OCI-LY1 (cell line): ENCODE results near the gene FOXN3.

Experiments
- H2AFZ ChIP-seq: fragments of 200-600 bp; sonication (generic), shearing (Covaris generic); 2 replicates; pipeline ENCODE4 v1.6.0; 2014; ENCODE audit warnings: antibody characterized with exemption, mild to moderate bottlenecking, low read length
- H3F3A ChIP-seq: fragments of 200-600 bp; sonication (generic), shearing (Covaris generic); 2 replicates; pipeline ENCODE4 v1.6.0; 2014; ENCODE audit warnings: mild to moderate bottlenecking, antibody characterized with exemption, low read length, moderate library complexity; ENCODE audit not compliant: insufficient read depth
- H3K27ac ChIP-seq: fragments of 200-600 bp; sonication (generic); 2 replicates; pipeline ENCODE4 v1.5.1; 2014; ENCODE audit warnings: low read length, mixed run types, mild to moderate bottlenecking, low read depth; ENCODE audit not compliant: poor library complexity, severe bottlenecking
- H3K27me3 ChIP-seq: fragments of 200-600 bp; sonication (generic); 2 replicates; pipeline ENCODE4 v1.6.0; 2014; ENCODE audit warnings: antibody characterized with exemption, mild to moderate bottlenecking, low read length, moderate library complexity; ENCODE audit not compliant: insufficient read depth
- H3K36me3 ChIP-seq: fragments of 200-600 bp; sonication (generic); 2 replicates; pipeline ENCODE4 v1.6.1; 2014; ENCODE audit warnings: mild to moderate bottlenecking, antibody characterized with exemption, low read length, moderate library complexity, mixed read lengths; ENCODE audit not compliant: insufficient read depth
- H3K4me1 ChIP-seq: fragments of 200-600 bp; sonication (generic); 2 replicates; pipeline ENCODE4 v1.5.1; 2014; ENCODE audit warnings: mild to moderate bottlenecking, low read length, moderate library complexity; ENCODE audit not compliant: insufficient read depth, severe bottlenecking
- H3K4me2 ChIP-seq: fragments of 200-600 bp; sonication (generic), shearing (Covaris generic); 2 replicates; pipeline ENCODE4 v1.6.1; 2014; ENCODE audit warnings: low read length
- H3K4me3 ChIP-seq: fragments of 200-600 bp; sonication (generic); 2 replicates; pipeline ENCODE4 v1.5.1; 2014; ENCODE audit warnings: low read length, low read depth, mild to moderate bottlenecking, mixed read lengths; ENCODE audit not compliant: poor library complexity, severe bottlenecking
- H3K79me2 ChIP-seq: fragments of 200-600 bp; shearing (Covaris generic); 2 replicates; pipeline ENCODE4 v1.6.1; 2016; ENCODE audit warnings: mixed run types, low read length, mixed read lengths; ENCODE audit not compliant: insufficient read depth
- H3K9ac ChIP-seq: fragments of 200-600 bp; sonication (generic), shearing (Covaris generic); 2 replicates; pipeline ENCODE4 v1.6.1; 2014; ENCODE audit warnings: mild to moderate bottlenecking, low read length, mixed read lengths
- H3K9me2 ChIP-seq: fragments of 200-600 bp; sonication (generic), shearing (Covaris generic); 2 replicates; pipeline ENCODE4 v1.6.1; 2014; ENCODE audit warnings: low read depth, mild to moderate bottlenecking, low read length, mixed read lengths
- H3K9me3 ChIP-seq: fragments of 200-600 bp; shearing (Covaris generic); 2 replicates; pipeline ENCODE4 v1.6.1; 2014; ENCODE audit warnings: low read length, mixed read lengths
- H4K20me1 ChIP-seq: fragments of 200-600 bp; sonication (generic), shearing (Covaris generic); 2 replicates; pipeline ENCODE4 v1.6.0; 2016; ENCODE audit warnings: mild to moderate bottlenecking, low read length; ENCODE audit not compliant: insufficient read depth
- EZH2 ChIP-seq: fragments of 200-600 bp; sonication (generic), shearing (Covaris generic); IDR thresholded peaks from 2 replicates; pipeline ENCODE4 v1.8.0; 2017; ENCODE audit warnings: borderline replicate concordance, mixed run types, mild to moderate bottlenecking, antibody characterized with exemption, low read length, moderate library complexity, mixed read lengths
- TF ChIP-seq, protein P1 (sequence below): fragments of 200-600 bp; sonication (generic), shearing (Covaris generic); IDR thresholded peaks from 2 replicates; pipeline ENCODE4 v1.5.1; 2017; ENCODE audit warnings: mild to moderate bottlenecking, antibody characterized with exemption, low read length, moderate library complexity, mixed read lengths

FOXN3 gene

DNA sequence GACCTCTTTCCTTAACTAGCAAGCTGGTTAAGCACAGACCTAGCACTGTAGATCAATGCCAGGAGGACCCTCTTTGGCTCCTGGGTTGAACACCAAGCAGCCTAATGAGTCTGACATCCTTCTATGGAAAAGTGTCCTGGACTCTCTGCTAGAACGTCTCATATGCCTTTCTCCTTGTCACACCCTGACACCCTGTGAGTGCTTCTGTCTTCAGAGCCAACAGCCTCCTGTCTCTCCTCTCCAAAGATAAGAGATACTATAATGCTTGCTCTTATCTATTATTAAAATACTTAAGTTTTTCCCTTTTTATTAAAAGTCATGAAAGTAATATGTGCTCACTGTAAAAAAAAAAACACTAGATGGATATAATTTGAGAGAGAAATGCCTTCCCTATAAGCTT lies 222.7 kb downstream of the FOXN3 start:
- no peaks in the 10 kb centered on the region for H3K27me3 ChIP-seq
- no peak overlapping the region for H2AFZ ChIP-seq
- H3F3A ChIP-seq: no peaks in the 10 kb centered on the region
- TF ChIP-seq, protein P1, sequence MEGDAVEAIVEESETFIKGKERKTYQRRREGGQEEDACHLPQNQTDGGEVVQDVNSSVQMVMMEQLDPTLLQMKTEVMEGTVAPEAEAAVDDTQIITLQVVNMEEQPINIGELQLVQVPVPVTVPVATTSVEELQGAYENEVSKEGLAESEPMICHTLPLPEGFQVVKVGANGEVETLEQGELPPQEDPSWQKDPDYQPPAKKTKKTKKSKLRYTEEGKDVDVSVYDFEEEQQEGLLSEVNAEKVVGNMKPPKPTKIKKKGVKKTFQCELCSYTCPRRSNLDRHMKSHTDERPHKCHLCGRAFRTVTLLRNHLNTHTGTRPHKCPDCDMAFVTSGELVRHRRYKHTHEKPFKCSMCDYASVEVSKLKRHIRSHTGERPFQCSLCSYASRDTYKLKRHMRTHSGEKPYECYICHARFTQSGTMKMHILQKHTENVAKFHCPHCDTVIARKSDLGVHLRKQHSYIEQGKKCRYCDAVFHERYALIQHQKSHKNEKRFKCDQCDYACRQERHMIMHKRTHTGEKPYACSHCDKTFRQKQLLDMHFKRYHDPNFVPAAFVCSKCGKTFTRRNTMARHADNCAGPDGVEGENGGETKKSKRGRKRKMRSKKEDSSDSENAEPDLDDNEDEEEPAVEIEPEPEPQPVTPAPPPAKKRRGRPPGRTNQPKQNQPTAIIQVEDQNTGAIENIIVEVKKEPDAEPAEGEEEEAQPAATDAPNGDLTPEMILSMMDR: no peak
- peaks cover 16% of the 10 kb centered on the region for H3K36me3 ChIP-seq
- H3K9me2 ChIP-seq: no peaks in the 10 kb centered on the region
- no peak overlapping the region for H3K4me3 ChIP-seq
- H3K4me1 ChIP-seq: no peaks in the 10 kb centered on the region
- no peak overlapping the region for H3K9ac ChIP-seq
- H3K4me2 ChIP-seq: no peak overlapping the region
- no peaks in the 10 kb centered on the region for H3K79me2 ChIP-seq
- no peaks in the 10 kb centered on the region for H3K9me3 ChIP-seq
- H3K27ac ChIP-seq: no peak overlapping the region
- no peaks in the 10 kb centered on the region for H4K20me1 ChIP-seq

DNA sequence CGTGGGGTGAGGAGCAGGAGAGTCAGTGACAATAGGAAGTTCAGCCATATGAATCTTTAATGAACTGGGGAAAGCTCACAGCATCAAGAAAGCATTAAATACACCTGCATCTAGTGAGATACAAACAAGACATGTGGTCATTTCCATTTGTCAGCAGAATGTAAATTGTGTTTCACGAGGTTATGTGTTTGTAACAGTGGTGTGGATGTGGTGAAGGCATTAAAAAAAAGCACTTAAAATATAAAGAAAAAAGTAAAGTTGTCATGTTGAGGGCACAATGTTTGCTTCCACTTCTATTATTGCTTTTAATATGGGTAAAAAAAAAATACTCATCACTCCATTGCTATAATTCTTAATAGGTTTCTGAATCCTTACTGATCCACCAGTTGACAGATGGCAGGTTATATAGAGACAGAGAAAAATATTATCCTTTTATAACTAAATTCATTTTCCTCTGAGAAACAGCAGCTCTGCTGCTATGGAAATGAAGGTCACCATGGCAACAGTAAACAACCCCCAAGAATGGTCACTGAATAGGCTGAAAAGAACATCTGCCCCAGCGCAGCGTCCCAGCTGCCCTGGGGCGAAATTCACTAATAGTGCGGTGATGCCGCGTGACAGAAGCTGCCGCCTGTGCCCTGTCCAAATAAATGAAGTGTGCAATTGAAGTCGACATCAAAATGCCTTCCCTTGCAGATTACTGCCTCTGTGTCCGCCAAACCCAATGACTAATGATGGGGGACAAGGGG lies 226.1 kb downstream of the FOXN3 start:
- Histone ChIP-seq H4K20me1 (no peaks in the 10 kb centered on the region), H3K4me2 (no peak overlapping the region), H3K9ac (no peak overlapping the region), H3K79me2 (no peaks in the 10 kb centered on the region), H3K27me3 (no peaks in the 10 kb centered on the region), H3K9me3 (no peaks in the 10 kb centered on the region), H3K4me1 (peaks cover 18% of the 10 kb centered on the region), H3K4me3 (no peak overlapping the region), H3K9me2 (no peaks in the 10 kb centered on the region), H3F3A (no peaks in the 10 kb centered on the region), H3K27ac (no peak overlapping the region), H2AFZ (no peak overlapping the region), H3K36me3 (peaks cover 10% of the 10 kb centered on the region; the same call in 1 of the 2 replicates)
- TF ChIP-seq EZH2: no peak
- TF ChIP-seq, protein P1: no peak

DNA sequence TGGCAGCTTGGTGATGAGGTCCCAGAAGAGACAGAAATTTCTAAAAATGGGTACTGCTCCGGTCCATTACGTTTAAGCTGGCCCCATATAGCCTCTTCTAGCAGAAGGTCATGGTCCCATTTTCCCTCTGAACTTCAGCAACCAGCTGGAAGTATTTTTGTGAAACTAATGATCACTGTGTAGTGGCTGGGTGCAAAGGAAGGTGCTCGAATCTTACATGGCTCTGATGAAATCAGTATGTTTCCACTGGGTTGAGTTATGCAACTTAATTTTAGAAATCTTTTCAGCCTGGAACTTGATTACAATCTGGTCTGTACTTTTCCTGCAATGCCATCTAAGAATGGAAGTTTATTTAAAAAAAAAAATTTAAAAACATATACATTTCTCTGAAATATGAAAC lies 228.5 kb downstream of the FOXN3 start:
- H3K4me2 ChIP-seq: no peak overlapping the region
- H3K27me3 ChIP-seq: no peaks in the 10 kb centered on the region
- H4K20me1 ChIP-seq: no peaks in the 10 kb centered on the region
- no peaks in the 10 kb centered on the region for H3K9me2 ChIP-seq
- no peak overlapping the region for H3K4me3 ChIP-seq
- no peak for TF ChIP-seq EZH2
- TF ChIP-seq, protein P1: no peak
- no peak overlapping the region for H2AFZ ChIP-seq
- no peak overlapping the region for H3K9ac ChIP-seq
- H3F3A ChIP-seq: no peaks in the 10 kb centered on the region
- peaks cover 10% of the 10 kb centered on the region; the same call in 1 of the 2 replicates for H3K36me3 ChIP-seq
- peaks cover 18% of the 10 kb centered on the region for H3K4me1 ChIP-seq
- no peak overlapping the region for H3K27ac ChIP-seq
- no peaks in the 10 kb centered on the region for H3K9me3 ChIP-seq
- H3K79me2 ChIP-seq: no peaks in the 10 kb centered on the region
